K562 (cell line): ENCODE results near the gene SLC5A6. TPM values are rescaled to one million over a fixed set of nuclear protein-coding genes. Genes with fewer than 3 reads are reported as not detected.
A peak's percentile ranks its signal among the peaks of the same experiment; 100 is the strongest.

Experiments
- ARNT ChIP-seq, 2 experiments: fragments of 450-650 bp; IDR thresholded peaks; 2 replicates each; pipeline ENCODE4 v1.6.1; 2016; ENCODE audit warnings: mild to moderate bottlenecking in 1 of 2
- CHAMP1 ChIP-seq: fragments of 450-650 bp; IDR thresholded peaks from 2 replicates; pipeline ENCODE4 v1.6.1; 2016; ENCODE audit warnings: mild to moderate bottlenecking
- LCOR ChIP-seq: sonication (generic); formaldehyde crosslinking; IDR thresholded peaks from 2 replicates; pipeline ENCODE4 v1.8.0; 2022; ENCODE audit warnings: mild to moderate bottlenecking, missing genetic modification reagents
- MAFK ChIP-seq: IDR thresholded peaks from 2 replicates; pipeline ENCODE4 v1.6.1; 2011; ENCODE audit warnings: low read length, improper control_type of control experiment
- MTA1 ChIP-seq: fragments of 450-650 bp; IDR thresholded peaks from 2 replicates; pipeline ENCODE4 v1.6.1; 2017; ENCODE audit warnings: borderline replicate concordance
- POLR2B ChIP-seq: fragments of 450-650 bp; IDR thresholded peaks from 2 replicates; pipeline ENCODE4 v1.6.1; 2018; ENCODE audit warnings: low read depth; ENCODE audit not compliant: partially characterized antibody
- RBBP5 ChIP-seq: fragments of 200-600 bp; sonication (generic); IDR thresholded peaks from 2 replicates; pipeline ENCODE4 v1.6.1; 2012; ENCODE audit warnings: borderline replicate concordance, mild to moderate bottlenecking, low read length, control low read depth, inconsistent platforms; ENCODE audit not compliant: insufficient read depth, poor library complexity, severe bottlenecking
- TBL1XR1 ChIP-seq, 2 experiments: IDR thresholded peaks; 2 replicates each; pipeline ENCODE4 v1.6.1; 2012; ENCODE audit warnings: improper control_type of control experiment in 2 of 2, low read length in 2 of 2, mild to moderate bottlenecking in 1 of 2
- TCF7 ChIP-seq: sonication (generic); IDR thresholded peaks from 2 replicates; pipeline ENCODE4 v1.6.1; 2016; ENCODE audit warnings: antibody characterized with exemption, borderline replicate concordance
- THAP7 ChIP-seq: fragments of 250-450 bp; sonication (Bioruptor Pico); IDR thresholded peaks from 2 replicates; pipeline ENCODE4 v1.5.0; 2021
- ZNF584 ChIP-seq: fragments of 200-800 bp; sonication (Bioruptor generic); IDR thresholded peaks from 2 replicates; pipeline ENCODE4 v1.6.1; 2016; ENCODE audit warnings: low read depth, mild to moderate bottlenecking, missing genetic modification characterization, missing compliant biosample characterization
- polyA plus RNA-seq, 8 experiments: library from polyadenylated mRNA; depleted of rRNA in 4 of 8; stranded (reverse) in 5 of 8; unstranded in 3 of 8; fragments of >200 nt; fragmentation: Nextera tagmentation in 2 of 8; fragmentation: Illumina TruSeq in 1 of 8; extraction: Ambion mirVana in 2 of 8; extraction: Trizol in 1 of 8; gene quantifications; 2 replicates each; pipeline versions ENCODE4 v1.2.1 to v1.2.3, GENCODE V29; 2011 to 2014; ENCODE audit warnings: inconsistent platforms in 1 of 8, missing spikeins in 1 of 8
- total RNA-seq, 7 experiments: library from RNA; depleted of rRNA in 6 of 7; stranded (reverse); fragments of >200 nt in 6 of 7; fragmentation: Illumina TruSeq in 2 of 7; extraction: Trizol in 2 of 7; gene quantifications; 2 replicates each; pipeline versions ENCODE4 v1.2.1 to v1.2.3, GENCODE V29; 2011 to 2021; ENCODE audit warnings: low replicate concordance in 1 of 7
- TF ChIP-seq, protein P1 (sequence below): fragments of 250-450 bp; sonication (Bioruptor Pico); IDR thresholded peaks from 2 replicates; pipeline ENCODE4 v1.4.0; 2020; ENCODE audit warnings: mild to moderate bottlenecking, moderate library complexity
- TF ChIP-seq, protein P2 (sequence below): fragments of 450-650 bp; IDR thresholded peaks from 2 replicates; pipeline ENCODE4 v1.6.1; 2016; ENCODE audit warnings: missing biosample characterization, missing genetic modification characterization
- TF ChIP-seq, protein P3 (sequence below): sonication (generic); formaldehyde crosslinking; IDR thresholded peaks from 2 replicates; pipeline ENCODE4 v1.8.1; 2023; ENCODE audit warnings: mild to moderate bottlenecking, missing genetic modification reagents

The SLC5A6 gene
- total and polyA plus RNA-seq, 9 of the 15 experiments (the other 6 are each of a cell fraction or from before 2014, with no cell fraction given): 32.6 to 137 (median 107) TPM

GRCh38 chr2:27249891-27250651 lies 38.0 kb upstream of the SLC5A6 start (continued):
- TF ChIP-seq CHAMP1 (no peak), MAFK (no peak), THAP7 (CRISPR knock-in tag) (no peak), TCF7 (no peak), ARNT (IDR thresholded peaks at IDR 0.05) (no peak), MTA1 (no peak), TBL1XR1 (IDR thresholded peaks at IDR 0.05; ENCODE audit: low read length in 2 of 2) (no peak), RBBP5 (no peak), ZNF584 (CRISPR knock-in tag) (no peak), POLR2B (no peak), LCOR (CRISPR knock-in tag) (peak; percentile 65; the same call in 1 of the 2 replicates)
- TF ChIP-seq, protein P1, sequence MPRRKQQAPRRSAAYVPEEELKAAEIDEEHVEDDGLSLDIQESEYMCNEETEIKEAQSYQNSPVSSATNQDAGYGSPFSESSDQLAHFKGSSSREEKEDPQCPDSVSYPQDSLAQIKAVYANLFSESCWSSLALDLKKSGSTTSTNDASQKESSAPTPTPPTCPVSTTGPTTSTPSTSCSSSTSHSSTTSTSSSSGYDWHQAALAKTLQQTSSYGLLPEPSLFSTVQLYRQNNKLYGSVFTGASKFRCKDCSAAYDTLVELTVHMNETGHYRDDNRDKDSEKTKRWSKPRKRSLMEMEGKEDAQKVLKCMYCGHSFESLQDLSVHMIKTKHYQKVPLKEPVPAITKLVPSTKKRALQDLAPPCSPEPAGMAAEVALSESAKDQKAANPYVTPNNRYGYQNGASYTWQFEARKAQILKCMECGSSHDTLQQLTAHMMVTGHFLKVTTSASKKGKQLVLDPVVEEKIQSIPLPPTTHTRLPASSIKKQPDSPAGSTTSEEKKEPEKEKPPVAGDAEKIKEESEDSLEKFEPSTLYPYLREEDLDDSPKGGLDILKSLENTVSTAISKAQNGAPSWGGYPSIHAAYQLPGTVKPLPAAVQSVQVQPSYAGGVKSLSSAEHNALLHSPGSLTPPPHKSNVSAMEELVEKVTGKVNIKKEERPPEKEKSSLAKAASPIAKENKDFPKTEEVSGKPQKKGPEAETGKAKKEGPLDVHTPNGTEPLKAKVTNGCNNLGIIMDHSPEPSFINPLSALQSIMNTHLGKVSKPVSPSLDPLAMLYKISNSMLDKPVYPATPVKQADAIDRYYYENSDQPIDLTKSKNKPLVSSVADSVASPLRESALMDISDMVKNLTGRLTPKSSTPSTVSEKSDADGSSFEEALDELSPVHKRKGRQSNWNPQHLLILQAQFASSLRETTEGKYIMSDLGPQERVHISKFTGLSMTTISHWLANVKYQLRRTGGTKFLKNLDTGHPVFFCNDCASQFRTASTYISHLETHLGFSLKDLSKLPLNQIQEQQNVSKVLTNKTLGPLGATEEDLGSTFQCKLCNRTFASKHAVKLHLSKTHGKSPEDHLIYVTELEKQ (CRISPR knock-in tag): no peak
- TF ChIP-seq, protein P2, sequence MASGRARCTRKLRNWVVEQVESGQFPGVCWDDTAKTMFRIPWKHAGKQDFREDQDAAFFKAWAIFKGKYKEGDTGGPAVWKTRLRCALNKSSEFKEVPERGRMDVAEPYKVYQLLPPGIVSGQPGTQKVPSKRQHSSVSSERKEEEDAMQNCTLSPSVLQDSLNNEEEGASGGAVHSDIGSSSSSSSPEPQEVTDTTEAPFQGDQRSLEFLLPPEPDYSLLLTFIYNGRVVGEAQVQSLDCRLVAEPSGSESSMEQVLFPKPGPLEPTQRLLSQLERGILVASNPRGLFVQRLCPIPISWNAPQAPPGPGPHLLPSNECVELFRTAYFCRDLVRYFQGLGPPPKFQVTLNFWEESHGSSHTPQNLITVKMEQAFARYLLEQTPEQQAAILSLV: no peak
- TF ChIP-seq, protein P3, sequence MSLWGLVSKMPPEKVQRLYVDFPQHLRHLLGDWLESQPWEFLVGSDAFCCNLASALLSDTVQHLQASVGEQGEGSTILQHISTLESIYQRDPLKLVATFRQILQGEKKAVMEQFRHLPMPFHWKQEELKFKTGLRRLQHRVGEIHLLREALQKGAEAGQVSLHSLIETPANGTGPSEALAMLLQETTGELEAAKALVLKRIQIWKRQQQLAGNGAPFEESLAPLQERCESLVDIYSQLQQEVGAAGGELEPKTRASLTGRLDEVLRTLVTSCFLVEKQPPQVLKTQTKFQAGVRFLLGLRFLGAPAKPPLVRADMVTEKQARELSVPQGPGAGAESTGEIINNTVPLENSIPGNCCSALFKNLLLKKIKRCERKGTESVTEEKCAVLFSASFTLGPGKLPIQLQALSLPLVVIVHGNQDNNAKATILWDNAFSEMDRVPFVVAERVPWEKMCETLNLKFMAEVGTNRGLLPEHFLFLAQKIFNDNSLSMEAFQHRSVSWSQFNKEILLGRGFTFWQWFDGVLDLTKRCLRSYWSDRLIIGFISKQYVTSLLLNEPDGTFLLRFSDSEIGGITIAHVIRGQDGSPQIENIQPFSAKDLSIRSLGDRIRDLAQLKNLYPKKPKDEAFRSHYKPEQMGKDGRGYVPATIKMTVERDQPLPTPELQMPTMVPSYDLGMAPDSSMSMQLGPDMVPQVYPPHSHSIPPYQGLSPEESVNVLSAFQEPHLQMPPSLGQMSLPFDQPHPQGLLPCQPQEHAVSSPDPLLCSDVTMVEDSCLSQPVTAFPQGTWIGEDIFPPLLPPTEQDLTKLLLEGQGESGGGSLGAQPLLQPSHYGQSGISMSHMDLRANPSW (CRISPR knock-in tag): no peak
